HG03342 (cell line): Measurements from ENCODE around the gene RUNDC3A.
A peak's percentile ranks its signal among the peaks of the same experiment; 100 is the strongest.
"Not testable (repeated sequence)": the region's sequence is repeated elsewhere in the genome, so short reads cannot be mapped to it uniquely, and the experiment has no call there.

ENCODE experiments used
- ATAC-seq: cut with Tn5 transposase; IDR thresholded peaks from one replicate; pipeline ENCODE4 v1.9.1; 2021; ENCODE audit warnings: mild to moderate bottlenecking, moderate library complexity; ENCODE audit not compliant: unreplicated experiment

The RUNDC3A gene

GRCh38 chr17:44318077-44318892 is 9.9 kb downstream of the RUNDC3A start:
- ATAC-seq, result no peak

GRCh38 chr17:44320066-44320465 is 11.7 kb downstream of the RUNDC3A start:
- ATAC-seq, result no peak

- ATAC-seq, result no peak
Observed at GRCh38 chr17:44321246-44322120, 13.1 kb downstream of the RUNDC3A start.

GRCh38 chr17:44322236-44322895 is 14.0 kb downstream of the RUNDC3A start:
- ATAC-seq, result no peak

GRCh38 chr17:44323359-44324091 is 15.1 kb downstream of the RUNDC3A start:
- ATAC-seq, result no peak

DNA sequence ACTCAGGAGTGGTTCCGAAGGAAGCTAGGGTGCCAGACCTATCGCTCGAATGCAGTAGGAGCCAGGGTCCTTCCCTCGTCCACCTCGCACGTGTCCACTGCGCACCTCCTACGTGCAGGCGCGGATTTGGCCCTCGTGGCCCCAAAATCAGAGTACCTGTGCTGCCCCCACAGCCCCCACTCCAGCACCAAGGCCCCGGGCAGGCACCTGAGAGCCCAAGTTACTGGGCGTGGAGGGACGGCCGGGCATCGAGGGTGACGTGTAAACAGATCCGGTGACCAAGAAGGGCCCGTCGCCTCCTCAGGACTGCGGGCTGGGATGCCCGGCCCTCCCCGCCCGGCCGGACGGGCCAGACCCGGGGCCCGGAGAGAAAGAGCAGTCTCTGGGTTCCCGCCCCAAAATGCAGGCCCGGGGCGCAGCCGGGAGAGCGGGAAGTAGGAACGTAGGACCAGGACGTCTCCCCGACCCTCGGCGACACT is 15.7 kb downstream of the RUNDC3A start:
- ATAC-seq, result peak; percentile 2

GRCh38 chr17:44324571-44325275 is 16.3 kb downstream of the RUNDC3A start, which contains the start of gene SLC25A39:
Gene SLC25A39 (minus strand): TSS chr17:44324823. CDS start chr17:44323562, 1,261 bp downstream.
- ATAC-seq, result peak; percentile 63

- peak; percentile 46 for ATAC-seq
Observed at GRCh38 chr17:44326861-44327444, 18.6 kb downstream of the RUNDC3A start.

- ATAC-seq, result no peak
Observed at GRCh38 chr17:44327715-44328449, 19.5 kb downstream of the RUNDC3A start.

- ATAC-seq, result not testable (repeated sequence)
Observed at GRCh38 chr17:44329516-44329915, 21.1 kb downstream of the RUNDC3A start.

GRCh38 chr17:44330263-44330662 is 21.9 kb downstream of the RUNDC3A start:
- ATAC-seq, result not testable (repeated sequence)

DNA sequence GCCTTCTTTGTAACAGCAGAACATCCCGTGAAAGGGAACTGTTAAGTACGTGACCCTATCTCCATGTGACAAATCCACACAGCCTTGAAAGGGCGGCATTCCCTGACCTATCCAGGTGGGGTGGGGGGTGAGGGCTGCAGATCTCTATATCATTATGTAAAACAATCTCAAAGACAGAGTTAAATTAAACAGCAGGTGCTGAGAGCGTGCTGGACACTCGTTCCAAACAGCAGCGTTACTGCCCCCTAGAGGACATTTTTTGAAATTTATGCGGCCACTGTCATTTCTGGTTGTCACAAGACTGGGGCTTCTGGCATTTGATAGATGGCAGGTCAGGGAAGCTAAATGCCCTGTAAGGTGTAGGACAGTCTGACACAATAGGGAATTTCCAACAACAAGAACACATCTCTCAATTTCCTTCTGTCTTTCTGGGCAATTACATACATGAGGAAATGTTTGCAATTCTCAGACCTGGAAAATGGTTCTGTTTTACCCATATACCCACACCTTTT is 22.9 kb downstream of the RUNDC3A start:
- ATAC-seq, result no peak

DNA sequence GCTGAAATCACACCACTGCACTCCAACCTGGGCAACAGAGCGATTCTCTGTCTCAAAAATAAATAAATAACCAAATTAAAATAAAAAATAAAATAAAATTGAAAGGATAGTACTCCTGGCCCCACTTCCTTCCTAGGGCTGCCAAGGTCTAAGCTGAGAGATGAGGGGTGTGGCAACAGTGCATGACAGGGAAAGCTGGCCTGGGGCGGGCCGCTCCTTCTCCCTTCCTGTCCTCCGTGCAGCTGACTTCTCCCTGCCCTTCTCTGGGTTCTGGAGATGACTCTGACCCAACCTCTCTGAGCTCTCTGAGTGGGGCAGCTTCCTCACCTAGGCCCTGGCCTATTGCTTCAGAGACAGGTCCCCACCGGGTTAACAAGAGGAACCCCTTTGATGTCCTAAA is 25.0 kb downstream of the RUNDC3A start:
- ATAC-seq, result no peak

DNA sequence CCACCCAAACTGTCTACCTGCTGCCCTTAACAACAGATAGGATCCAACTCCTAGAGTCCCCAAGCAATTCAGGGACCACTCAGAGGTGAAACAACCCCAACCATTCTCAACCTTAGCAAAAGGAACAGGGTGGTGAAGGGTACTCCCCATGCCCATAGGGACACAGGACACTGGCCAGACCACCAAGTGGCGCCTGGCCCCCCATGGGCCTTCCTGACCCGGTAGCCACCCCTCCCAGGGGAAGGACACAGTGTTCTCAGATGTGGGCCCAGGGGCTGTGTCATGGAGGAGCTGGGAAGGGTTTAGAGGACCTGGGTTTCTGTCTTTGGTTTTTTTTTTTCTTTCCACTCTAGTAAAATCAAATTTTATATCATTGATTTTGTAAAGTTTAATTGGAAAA is 25.9 kb downstream of the RUNDC3A start:
- ATAC-seq, result no peak

DNA sequence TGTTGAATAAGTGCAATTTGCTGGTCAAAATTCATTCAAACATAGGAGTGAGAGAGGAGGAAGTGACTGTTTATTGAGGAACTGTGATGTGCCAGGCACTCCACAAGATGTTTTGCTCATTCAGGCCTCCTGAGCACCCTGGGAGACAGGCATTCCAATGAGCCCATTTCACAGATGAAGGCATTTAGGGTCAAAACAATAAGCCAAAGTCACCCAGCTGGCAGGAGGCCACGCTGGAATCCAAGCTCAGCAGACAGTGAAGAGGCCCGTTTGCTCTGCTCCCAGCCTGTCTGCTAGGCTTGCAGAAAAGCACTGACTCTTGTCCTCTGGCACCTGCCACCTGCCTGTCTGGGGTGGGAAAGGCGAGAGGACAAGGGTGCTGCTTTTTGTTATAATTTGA is 26.3 kb downstream of the RUNDC3A start:
- no peak for ATAC-seq

GRCh38 chr17:44335564-44335963 is 27.2 kb downstream of the RUNDC3A start:
- no peak for ATAC-seq

- no peak for ATAC-seq
Observed at GRCh38 chr17:44335968-44336367, 27.6 kb downstream of the RUNDC3A start.

DNA sequence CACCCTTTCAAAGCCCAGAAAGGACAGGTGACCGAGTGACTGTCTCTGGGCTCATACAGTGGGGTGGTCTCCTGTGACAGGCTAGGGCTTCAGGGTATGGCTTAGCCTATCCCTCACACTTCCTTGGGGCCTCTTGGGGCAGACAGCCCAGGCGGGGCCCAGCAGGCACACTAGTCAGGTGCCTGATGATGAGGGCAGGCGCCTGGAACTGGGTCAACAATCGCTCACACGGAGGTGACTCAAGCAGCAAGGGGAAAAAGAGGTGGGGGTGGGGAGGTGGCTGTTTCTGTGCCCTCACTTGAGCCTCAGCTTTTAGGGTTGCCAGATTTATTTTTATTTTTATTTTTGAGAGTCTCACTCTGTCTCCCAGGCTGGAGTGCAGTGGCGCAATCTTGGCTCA is 30.3 kb downstream of the RUNDC3A start:
- no peak for ATAC-seq
